Ascending aorta (tissue), 2 donors: ENCODE measurements around the gene CHDH. TPM values are rescaled to one million over a fixed set of nuclear protein-coding genes. Genes with fewer than 3 reads are reported as not detected.

Experiments
- DNase-seq, 2 donors: peaks; one replicate each; pipeline ENCODE4 v3.0.0-alpha.2; 2019; ENCODE audit warnings: low spot score in 2 of 2
- H3K27ac ChIP-seq, 2 donors: fragments of 200-600 bp; sonication (generic); one replicate each; pipeline ENCODE4 v1.5.1; 2016 to 2017; ENCODE audit warnings: mild to moderate bottlenecking in 1 of 2
- H3K27me3 ChIP-seq: fragments of 200-600 bp; sonication (generic); one replicate; pipeline ENCODE4 v1.5.1; 2017
- H3K36me3 ChIP-seq, 2 donors: fragments of 200-600 bp; sonication (generic); one replicate each; pipeline ENCODE4 v1.5.1; 2016
- H3K4me1 ChIP-seq, 2 donors: fragments of 200-600 bp; sonication (generic); one replicate each; pipeline ENCODE4 v1.5.1; 2016 to 2017; ENCODE audit warnings: mild to moderate bottlenecking in 1 of 2
- H3K4me3 ChIP-seq, 2 donors: fragments of 200-600 bp; sonication (generic); one replicate each; pipeline ENCODE4 v1.5.1; 2016 to 2017; ENCODE audit warnings: mild to moderate bottlenecking in 1 of 2
- H3K9me3 ChIP-seq, 2 donors: fragments of 200-600 bp; sonication (generic); one replicate each; pipeline ENCODE4 v1.5.1; 2016
- intact Hi-C: fragments of 100-400 bp; cut with DNase I; formaldehyde crosslinking; loops from one replicate; pipeline ENCODE4 v1.15.1; 2023
- total RNA-seq: library from RNA; depleted of rRNA; stranded (reverse); fragments of >200 nt; gene quantifications from one replicate; pipeline ENCODE4 v1.1.0, GENCODE V29; 2016
- TF ChIP-seq, protein P1 (sequence below), 3 experiments: fragments of 200-600 bp in 2 of 3; fragments of 450-650 bp in 1 of 3; sonication (generic) in 2 of 3; IDR thresholded peaks; one replicate each; pipeline ENCODE4 v1.5.1; 2016 to 2019; ENCODE audit warnings: antibody characterized with exemption in 3 of 3, mild to moderate bottlenecking in 1 of 3, moderate library complexity in 1 of 3

Gene CHDH
- total RNA-seq, 1 donor from 2014 or later: 0.53 TPM

DNA sequence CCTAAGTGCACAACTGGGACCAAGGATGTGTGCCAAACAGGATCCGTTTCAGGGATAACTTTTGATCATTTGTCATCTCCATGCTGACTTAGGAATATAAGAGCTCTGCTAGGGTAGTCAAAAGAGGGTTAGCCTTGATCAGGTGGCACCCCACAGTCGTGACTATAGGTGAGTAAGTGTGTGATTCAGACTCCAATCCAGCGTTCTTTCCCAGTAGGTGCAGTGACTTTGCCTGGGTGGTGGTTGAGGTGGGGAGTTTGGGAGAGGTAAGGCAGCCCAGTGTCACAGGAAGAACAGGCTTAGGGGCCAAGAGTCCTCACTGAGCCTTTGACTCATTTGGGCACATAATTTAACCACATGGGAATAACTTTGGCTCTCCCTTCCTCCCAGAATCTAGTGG, 51.0 kb downstream of the CHDH start:
- intact Hi-C loops: no loop called here

DNA sequence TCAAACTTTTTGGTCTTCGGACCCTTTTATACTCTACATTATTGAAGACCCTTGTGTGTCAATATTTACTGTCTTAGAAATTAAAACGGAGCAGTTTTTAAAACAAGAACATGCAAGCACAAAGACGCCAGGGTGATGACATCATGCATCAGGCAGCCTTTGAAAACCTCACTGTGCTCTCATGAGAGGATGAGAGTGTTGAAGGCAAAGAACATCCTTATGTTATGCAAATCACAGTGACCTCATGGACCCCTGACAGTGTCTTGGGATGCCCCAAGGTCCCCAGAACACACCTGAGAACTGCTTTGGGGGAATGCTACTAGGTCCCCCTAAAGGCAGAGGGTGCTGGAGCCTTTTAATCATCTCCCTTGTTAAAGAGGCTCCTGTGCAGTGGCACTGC, 51.6 kb downstream of the CHDH start:
- Histone ChIP-seq H3K27ac (no peak overlapping the region), H3K36me3 (no peaks in the 10 kb centered on the region), H3K9me3 (no peaks in the 10 kb centered on the region), H3K4me1 (peaks cover 0 to 8% of the 10 kb centered on the region in 2 donors), H3K4me3 (no peak overlapping the region), H3K27me3 (no peaks in the 10 kb centered on the region)
- no peak for DNase-seq
- intact Hi-C loops: no loop called here
- TF ChIP-seq, protein P1, sequence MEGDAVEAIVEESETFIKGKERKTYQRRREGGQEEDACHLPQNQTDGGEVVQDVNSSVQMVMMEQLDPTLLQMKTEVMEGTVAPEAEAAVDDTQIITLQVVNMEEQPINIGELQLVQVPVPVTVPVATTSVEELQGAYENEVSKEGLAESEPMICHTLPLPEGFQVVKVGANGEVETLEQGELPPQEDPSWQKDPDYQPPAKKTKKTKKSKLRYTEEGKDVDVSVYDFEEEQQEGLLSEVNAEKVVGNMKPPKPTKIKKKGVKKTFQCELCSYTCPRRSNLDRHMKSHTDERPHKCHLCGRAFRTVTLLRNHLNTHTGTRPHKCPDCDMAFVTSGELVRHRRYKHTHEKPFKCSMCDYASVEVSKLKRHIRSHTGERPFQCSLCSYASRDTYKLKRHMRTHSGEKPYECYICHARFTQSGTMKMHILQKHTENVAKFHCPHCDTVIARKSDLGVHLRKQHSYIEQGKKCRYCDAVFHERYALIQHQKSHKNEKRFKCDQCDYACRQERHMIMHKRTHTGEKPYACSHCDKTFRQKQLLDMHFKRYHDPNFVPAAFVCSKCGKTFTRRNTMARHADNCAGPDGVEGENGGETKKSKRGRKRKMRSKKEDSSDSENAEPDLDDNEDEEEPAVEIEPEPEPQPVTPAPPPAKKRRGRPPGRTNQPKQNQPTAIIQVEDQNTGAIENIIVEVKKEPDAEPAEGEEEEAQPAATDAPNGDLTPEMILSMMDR (IDR thresholded peaks at IDR 0.05): no peak

More for the DNA sequence above, 51.0 kb downstream of the CHDH start:
- H3K36me3 ChIP-seq: no peaks in the 10 kb centered on the region
- DNase-seq: no peak
- no peak overlapping the region for H3K27ac ChIP-seq
- H3K27me3 ChIP-seq: no peaks in the 10 kb centered on the region
- H3K4me1 ChIP-seq: peaks cover 0 to 8% of the 10 kb centered on the region in 2 donors
- H3K9me3 ChIP-seq: no peaks in the 10 kb centered on the region
- H3K4me3 ChIP-seq: no peak overlapping the region
- TF ChIP-seq, protein P1 (IDR thresholded peaks at IDR 0.05): no peak

DNA sequence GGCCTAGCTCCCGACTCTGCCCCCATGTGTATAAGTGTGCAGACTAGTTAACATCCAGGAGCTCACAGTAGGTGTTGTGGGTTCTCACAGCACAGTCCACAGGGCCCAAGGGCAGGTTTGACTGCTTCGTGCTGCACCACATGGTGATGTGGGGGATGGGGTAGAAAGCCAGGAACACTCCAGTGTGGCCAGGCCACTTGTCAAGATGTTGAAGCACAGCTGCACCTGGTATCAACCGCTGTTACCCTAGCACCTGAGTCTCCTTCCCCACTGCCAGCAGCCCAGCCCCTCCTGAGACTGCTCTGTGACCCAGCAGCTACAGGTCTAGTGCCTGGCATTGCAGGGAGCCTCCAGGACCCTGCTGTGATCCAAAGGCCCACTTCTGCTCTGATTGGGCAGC, 53.4 kb downstream of the CHDH start:
- no peak for DNase-seq
- TF ChIP-seq, protein P1 (IDR thresholded peaks at IDR 0.05): no peak
- Histone ChIP-seq H3K36me3 (no peaks in the 10 kb centered on the region), H3K27me3 (no peaks in the 10 kb centered on the region), H3K4me3 (no peak overlapping the region), H3K27ac (no peak overlapping the region), H3K9me3 (no peaks in the 10 kb centered on the region), H3K4me1 (peaks cover 0 to 8% of the 10 kb centered on the region in 2 donors)
- intact Hi-C loops: no loop called here

DNA sequence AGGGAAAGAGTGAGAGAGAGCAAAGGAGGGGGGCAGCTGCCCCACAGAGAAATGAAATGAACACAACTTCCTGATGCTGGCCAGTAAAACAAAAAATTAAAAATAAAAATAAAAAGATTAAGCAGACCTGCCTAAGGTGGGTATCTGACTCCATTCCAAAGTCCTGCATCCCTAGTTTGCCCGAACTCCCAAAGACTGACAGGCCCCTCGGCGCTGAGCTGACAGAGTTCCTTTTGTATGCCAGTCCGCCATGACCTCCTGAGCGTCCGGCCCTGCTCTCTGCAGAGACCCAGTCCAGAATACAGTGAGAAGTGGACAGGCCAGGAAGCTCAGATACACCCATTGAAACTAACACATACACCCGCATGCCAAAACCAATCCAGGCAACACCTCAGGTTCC, 54.9 kb downstream of the CHDH start:
- intact Hi-C loops: no loop called here
- TF ChIP-seq, protein P1 (IDR thresholded peaks at IDR 0.05): no peak
- no peaks in the 10 kb centered on the region for H3K36me3 ChIP-seq
- H3K4me3 ChIP-seq: no peak overlapping the region
- H3K4me1 ChIP-seq: peaks cover 0 to 6% of the 10 kb centered on the region in 2 donors
- no peaks in the 10 kb centered on the region for H3K9me3 ChIP-seq
- H3K27ac ChIP-seq: no peak overlapping the region
- H3K27me3 ChIP-seq: no peaks in the 10 kb centered on the region
- no peak for DNase-seq

DNA sequence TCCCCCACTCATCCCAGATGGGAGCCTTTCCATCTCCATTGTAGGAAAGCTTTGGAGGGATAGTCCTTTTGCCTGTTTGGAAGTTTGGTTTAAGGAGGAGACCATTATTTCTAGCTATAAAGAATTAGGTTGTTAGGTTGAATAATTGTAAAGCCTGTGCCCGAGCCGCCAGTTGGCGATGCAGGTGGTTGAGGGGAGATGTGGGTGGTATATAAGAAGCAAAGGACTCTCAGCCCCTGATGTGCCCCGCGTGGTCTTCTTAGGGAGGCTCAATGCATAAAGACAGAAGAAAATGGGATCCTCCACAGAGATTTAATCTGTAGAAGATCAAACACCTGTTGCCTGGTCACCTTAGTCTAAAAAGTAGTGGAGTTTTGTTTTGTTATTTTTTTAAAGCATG, 55.7 kb downstream of the CHDH start:
- no peaks in the 10 kb centered on the region for H3K9me3 ChIP-seq
- no peaks in the 10 kb centered on the region for H3K4me1 ChIP-seq
- TF ChIP-seq, protein P1 (IDR thresholded peaks at IDR 0.05): no peak
- no peak overlapping the region for H3K27ac ChIP-seq
- H3K27me3 ChIP-seq: no peaks in the 10 kb centered on the region
- intact Hi-C loops: no loop called here
- no peak for DNase-seq
- H3K4me3 ChIP-seq: no peak overlapping the region
- no peaks in the 10 kb centered on the region for H3K36me3 ChIP-seq

DNA sequence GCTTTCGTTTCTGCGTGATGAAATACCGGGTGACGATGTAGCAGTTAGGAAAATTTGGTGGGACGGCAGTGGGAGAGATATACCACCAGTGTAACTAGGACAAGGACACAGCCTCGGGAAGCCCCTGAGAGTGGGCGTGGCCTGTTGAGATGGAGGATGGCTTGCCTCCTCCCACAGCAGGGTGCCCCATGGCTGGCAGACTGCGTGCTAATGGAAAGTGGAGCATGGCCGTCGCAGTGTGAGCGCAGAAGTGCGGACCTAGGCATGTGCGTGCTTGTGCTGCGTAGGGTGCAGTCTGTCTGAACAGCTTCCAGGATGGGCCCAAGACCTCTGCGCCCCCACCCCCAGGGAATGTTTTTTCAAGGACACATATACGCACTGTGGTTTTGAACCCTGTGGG, 56.8 kb downstream of the CHDH start:
- no peaks in the 10 kb centered on the region for H3K36me3 ChIP-seq
- no peaks in the 10 kb centered on the region for H3K4me1 ChIP-seq
- no peaks in the 10 kb centered on the region for H3K27me3 ChIP-seq
- no peaks in the 10 kb centered on the region for H3K9me3 ChIP-seq
- intact Hi-C loops: no loop called here
- no peak overlapping the region for H3K4me3 ChIP-seq
- TF ChIP-seq, protein P1 (IDR thresholded peaks at IDR 0.05): no peak
- no peak overlapping the region for H3K27ac ChIP-seq
- no peak for DNase-seq
